ENCODE measurements around the gene TBC1D22A. TPM values are rescaled to one million over a fixed set of nuclear protein-coding genes. Genes with fewer than 3 reads are reported as not detected.
"Not testable (repeated sequence)": the region's sequence is repeated elsewhere in the genome, so short reads cannot be mapped to it uniquely, and the experiment has no call there.

TBC1D22A gene
- polyA plus RNA-seq, 1 experiment = 24.2 TPM

GRCh38 chr22:47139790-47140119, 377.3 kb downstream of the TBC1D22A start:
- DNase-seq (ENCODE audit: low read depth) = no peak
- no peaks in the 10 kb centered on the region for H3K27me3 ChIP-seq (ENCODE audit: control insufficient read depth, insufficient read depth, low read length)
- TF ChIP-seq CTCF (IDR thresholded peaks at IDR 0.05; ENCODE audit: insufficient read depth, low read depth, low read length) = no peak
- no peak overlapping the region for H3K4me3 ChIP-seq (ENCODE audit: low read depth, low read length)
- ChIA-PET POLR2A (no interaction called here), CTCF (interaction anchor here (1.1 kb wide), 1 partner anchor 9 kb away, joined by 3 read pairs; no protein-coding TSS in a partner anchor)
- no peaks in the 10 kb centered on the region for H3K36me3 ChIP-seq (ENCODE audit: control insufficient read depth, insufficient read depth, low read length)

- CTCF ChIA-PET; H3K4me3 ChIP-seq (ENCODE audit: low read depth, low read length); H3K27me3 ChIP-seq (ENCODE audit: control insufficient read depth, insufficient read depth, low read length); H3K36me3 ChIP-seq (ENCODE audit: control insufficient read depth, insufficient read depth, low read length); POLR2A ChIA-PET; DNase-seq (ENCODE audit: low read depth): not testable (repeated sequence)
Observed at GRCh38 chr22:47140975-47141374, 378.5 kb downstream of the TBC1D22A start.

GRCh38 chr22:47142427-47143046, 380.1 kb downstream of the TBC1D22A start:
- no peak for TF ChIP-seq CTCF (IDR thresholded peaks at IDR 0.05; ENCODE audit: insufficient read depth, low read depth, low read length)
- Histone ChIP-seq H3K36me3 (ENCODE audit: control insufficient read depth, insufficient read depth, low read length) (no peaks in the 10 kb centered on the region), H3K4me3 (ENCODE audit: low read depth, low read length) (no peak overlapping the region), H3K27me3 (ENCODE audit: control insufficient read depth, insufficient read depth, low read length) (no peaks in the 10 kb centered on the region)
- CTCF ChIA-PET = no interaction called here
- POLR2A ChIA-PET = no interaction called here
- no peak for DNase-seq (ENCODE audit: low read depth)

- DNase-seq (ENCODE audit: low read depth) = no peak
- TF ChIP-seq CTCF (IDR thresholded peaks at IDR 0.05; ENCODE audit: insufficient read depth, low read depth, low read length) = no peak
- H3K36me3 ChIP-seq (ENCODE audit: control insufficient read depth, insufficient read depth, low read length) = no peaks in the 10 kb centered on the region
- H3K4me3 ChIP-seq (ENCODE audit: low read depth, low read length) = no peak overlapping the region
- no peaks in the 10 kb centered on the region for H3K27me3 ChIP-seq (ENCODE audit: control insufficient read depth, insufficient read depth, low read length)
- ChIA-PET POLR2A (no interaction called here), CTCF (no interaction called here)
Observed at GRCh38 chr22:47143249-47143938, 380.9 kb downstream of the TBC1D22A start.

- TF ChIP-seq CTCF (IDR thresholded peaks at IDR 0.05; ENCODE audit: insufficient read depth, low read depth, low read length) = no peak
- no peak for DNase-seq (ENCODE audit: low read depth)
- POLR2A ChIA-PET = no interaction called here
- CTCF ChIA-PET = no interaction called here
- no peak overlapping the region for H3K4me3 ChIP-seq (ENCODE audit: low read depth, low read length)
- no peaks in the 10 kb centered on the region for H3K36me3 ChIP-seq (ENCODE audit: control insufficient read depth, insufficient read depth, low read length)
- H3K27me3 ChIP-seq (ENCODE audit: control insufficient read depth, insufficient read depth, low read length) = no peaks in the 10 kb centered on the region
Observed at GRCh38 chr22:47144076-47144765, 381.8 kb downstream of the TBC1D22A start.
